ENCODE results near the gene SMAP1.

SMAP1 gene

DNA sequence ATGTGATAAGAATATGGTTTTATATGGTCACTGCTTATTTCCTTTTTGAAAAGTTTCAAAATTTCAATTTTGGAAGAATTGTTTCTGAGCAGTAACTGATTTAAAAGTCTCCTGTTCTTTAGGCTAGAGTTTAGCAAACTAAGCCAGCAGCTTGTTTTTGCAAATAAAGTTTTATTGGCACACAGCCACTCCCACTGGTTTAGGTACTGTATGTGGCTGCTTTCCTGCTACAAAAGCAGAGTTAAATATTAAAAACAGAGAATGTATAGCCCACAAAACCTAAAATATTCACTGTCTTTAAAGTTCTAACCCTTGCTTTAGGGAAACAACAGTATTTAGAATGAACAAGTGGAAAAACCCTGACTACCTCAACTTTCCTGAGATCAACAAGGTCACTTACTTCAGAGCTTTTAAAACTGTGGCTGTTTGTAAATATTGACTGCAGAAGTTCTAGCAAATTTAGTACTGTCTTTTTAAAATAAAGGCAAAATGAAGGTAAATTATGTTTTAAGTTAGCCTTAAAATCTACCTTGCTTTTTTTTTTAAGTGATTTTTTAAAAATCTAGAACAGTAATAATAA lies 185.1 kb downstream of the SMAP1 start:
- TF ChIP-seq, protein P1, sequence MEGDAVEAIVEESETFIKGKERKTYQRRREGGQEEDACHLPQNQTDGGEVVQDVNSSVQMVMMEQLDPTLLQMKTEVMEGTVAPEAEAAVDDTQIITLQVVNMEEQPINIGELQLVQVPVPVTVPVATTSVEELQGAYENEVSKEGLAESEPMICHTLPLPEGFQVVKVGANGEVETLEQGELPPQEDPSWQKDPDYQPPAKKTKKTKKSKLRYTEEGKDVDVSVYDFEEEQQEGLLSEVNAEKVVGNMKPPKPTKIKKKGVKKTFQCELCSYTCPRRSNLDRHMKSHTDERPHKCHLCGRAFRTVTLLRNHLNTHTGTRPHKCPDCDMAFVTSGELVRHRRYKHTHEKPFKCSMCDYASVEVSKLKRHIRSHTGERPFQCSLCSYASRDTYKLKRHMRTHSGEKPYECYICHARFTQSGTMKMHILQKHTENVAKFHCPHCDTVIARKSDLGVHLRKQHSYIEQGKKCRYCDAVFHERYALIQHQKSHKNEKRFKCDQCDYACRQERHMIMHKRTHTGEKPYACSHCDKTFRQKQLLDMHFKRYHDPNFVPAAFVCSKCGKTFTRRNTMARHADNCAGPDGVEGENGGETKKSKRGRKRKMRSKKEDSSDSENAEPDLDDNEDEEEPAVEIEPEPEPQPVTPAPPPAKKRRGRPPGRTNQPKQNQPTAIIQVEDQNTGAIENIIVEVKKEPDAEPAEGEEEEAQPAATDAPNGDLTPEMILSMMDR (IDR thresholded peaks at IDR 0.05; ENCODE audit: control insufficient read depth, insufficient read depth, low read depth, low read length, missing control alignments), result no peak
- DNase-seq (ENCODE audit: low read depth), result no peak
- no peak overlapping the region for H3K4me3 ChIP-seq (ENCODE audit: control insufficient read depth, low read depth, low read length)

DNA sequence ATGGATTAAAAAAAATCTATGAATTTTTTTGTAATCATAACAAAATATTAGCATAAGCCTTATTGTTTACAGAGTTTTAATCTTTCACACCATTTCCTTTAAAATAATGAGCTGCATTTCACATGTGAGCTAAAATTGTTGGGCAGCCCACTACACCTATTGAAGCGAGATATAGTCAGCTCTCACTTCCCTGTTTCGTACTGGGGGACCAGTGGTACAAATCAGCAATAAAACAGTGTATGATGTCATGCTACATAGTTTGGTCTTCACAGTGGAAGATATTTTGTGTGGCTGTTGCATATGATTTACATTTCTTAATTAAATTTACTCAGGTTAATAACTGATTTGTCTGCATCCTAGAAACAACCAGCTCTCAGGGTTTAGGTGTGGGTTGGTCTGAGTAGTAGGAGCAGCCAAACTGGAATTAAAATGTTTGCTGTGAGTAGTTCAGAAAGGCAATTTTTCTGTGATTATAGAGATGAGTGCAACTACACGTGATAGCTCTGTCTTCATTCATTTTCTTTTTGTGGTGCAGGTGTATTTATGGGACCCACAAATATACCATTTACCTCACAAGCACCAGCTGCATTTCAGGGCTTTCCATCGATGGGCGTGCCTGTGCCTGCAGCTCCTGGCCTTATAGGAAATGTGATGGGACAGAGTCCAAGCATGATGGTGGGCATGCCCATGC lies 189.8 kb downstream of the SMAP1 start:
- no peak overlapping the region for H3K4me3 ChIP-seq (ENCODE audit: control insufficient read depth, low read depth, low read length)
- no peak for DNase-seq (ENCODE audit: low read depth)
- TF ChIP-seq, protein P1 (IDR thresholded peaks at IDR 0.05; ENCODE audit: control insufficient read depth, insufficient read depth, low read depth, low read length, missing control alignments), result no peak

DNA sequence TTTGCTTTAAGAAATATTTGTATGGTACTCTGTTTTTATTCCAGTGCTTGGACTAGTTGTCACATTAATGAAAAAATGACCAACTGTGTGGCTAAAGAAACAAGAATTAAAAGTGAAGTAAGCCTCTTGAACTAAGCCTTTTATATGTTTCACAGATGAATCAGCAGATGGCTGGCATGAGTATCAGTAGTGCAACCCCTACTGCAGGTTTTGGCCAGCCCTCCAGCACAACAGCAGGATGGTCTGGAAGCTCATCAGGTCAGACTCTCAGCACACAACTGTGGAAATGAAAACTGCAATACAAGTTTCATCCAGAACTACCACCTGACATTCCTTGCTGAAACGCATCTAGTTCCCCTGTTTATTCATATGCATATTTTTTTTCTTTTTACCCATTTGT lies 192.4 kb downstream of the SMAP1 start:
- DNase-seq (ENCODE audit: low read depth), result peak; percentile 2
- no peak overlapping the region for H3K4me3 ChIP-seq (ENCODE audit: control insufficient read depth, low read depth, low read length)
- TF ChIP-seq, protein P1 (IDR thresholded peaks at IDR 0.05; ENCODE audit: control insufficient read depth, insufficient read depth, low read depth, low read length, missing control alignments), result no peak

DNA sequence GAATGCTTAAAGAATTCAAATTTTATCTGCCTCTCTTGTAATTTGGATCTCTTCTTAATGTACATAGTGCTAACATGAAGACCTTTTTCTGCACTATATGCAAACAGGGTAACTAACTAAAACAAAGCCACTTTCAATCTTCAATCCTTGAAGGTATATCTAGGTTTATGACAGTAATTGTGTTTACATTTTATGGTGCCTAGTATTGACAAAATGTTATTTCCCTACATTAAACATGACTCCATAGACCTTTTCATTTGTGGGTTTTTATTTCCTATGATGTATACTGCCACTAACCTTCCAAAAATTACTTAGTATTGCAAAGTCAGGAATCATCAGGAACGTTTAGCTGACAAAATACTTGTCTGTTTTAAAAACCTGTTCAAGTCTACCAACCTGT lies 193.2 kb downstream of the SMAP1 start:
- TF ChIP-seq, protein P1 (IDR thresholded peaks at IDR 0.05; ENCODE audit: control insufficient read depth, insufficient read depth, low read depth, low read length, missing control alignments), result no peak
- H3K4me3 ChIP-seq (ENCODE audit: control insufficient read depth, low read depth, low read length), result no peak overlapping the region
- no peak for DNase-seq (ENCODE audit: low read depth)

DNA sequence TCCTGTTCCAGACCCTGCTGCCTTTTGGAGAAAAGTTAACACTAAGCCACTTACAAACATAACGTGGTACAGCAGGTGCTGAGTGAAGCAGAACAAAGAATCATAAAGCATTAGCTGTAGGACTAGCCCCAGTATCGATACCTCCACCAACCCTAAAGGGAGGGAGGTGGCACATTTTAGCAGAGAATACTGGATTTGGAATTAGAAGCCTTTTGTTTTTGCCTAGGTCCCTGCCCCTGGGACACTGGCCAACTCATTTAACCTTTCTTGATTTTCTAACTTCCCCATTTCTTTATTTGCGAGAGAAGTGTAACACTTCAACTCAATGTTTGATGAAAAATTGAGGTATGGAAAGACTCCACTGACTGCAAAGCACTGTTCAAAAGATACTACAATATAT lies 195.7 kb downstream of the SMAP1 start:
- no peak for DNase-seq (ENCODE audit: low read depth)
- TF ChIP-seq, protein P1 (IDR thresholded peaks at IDR 0.05; ENCODE audit: control insufficient read depth, insufficient read depth, low read depth, low read length, missing control alignments), result no peak
- H3K4me3 ChIP-seq (ENCODE audit: control insufficient read depth, low read depth, low read length), result no peak overlapping the region

DNA sequence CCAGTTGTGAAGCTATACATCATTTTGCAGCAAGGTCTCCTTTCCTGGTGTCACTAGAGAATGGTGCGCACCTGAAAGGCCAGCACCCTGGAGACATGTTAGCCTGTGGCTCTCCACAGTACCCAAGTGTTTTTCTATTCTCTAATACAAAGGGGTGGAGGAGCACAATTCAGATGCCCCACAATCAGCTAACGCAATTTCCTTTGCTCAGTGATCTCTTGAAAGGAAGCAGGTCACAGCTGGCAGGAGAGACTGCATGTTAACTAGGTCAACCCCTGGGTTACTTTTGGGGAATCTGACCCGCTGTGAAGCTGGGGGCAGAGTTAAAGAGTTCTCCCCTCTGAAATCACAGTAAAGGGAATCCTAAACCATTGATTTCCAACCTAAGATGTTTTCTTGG lies 196.7 kb downstream of the SMAP1 start:
- H3K4me3 ChIP-seq (ENCODE audit: control insufficient read depth, low read depth, low read length), result no peak overlapping the region
- TF ChIP-seq, protein P1 (IDR thresholded peaks at IDR 0.05; ENCODE audit: control insufficient read depth, insufficient read depth, low read depth, low read length, missing control alignments), result no peak
- DNase-seq (ENCODE audit: low read depth), result no peak

Measured in AG09309 (cell line).